ENCODE results near the gene TMEM176A.

The TMEM176A gene

GRCh38 chr7:150851492-150852370, 51.2 kb downstream of the TMEM176A start (continued):
- no peak for TF ChIP-seq BACH2 (CRISPR knock-in tag; IDR thresholded peaks at IDR 0.05; ENCODE audit: borderline replicate concordance)
- no peak for TF ChIP-seq ZFP3 (CRISPR knock-in tag; IDR thresholded peaks at IDR 0.05)
- no peak for TF ChIP-seq ZNF70 (CRISPR knock-in tag; IDR thresholded peaks at IDR 0.05)
- TF ChIP-seq CSRNP3 (CRISPR knock-in tag; IDR thresholded peaks at IDR 0.05), result no peak
- TF ChIP-seq PPARA (CRISPR knock-in tag; IDR thresholded peaks at IDR 0.05; ENCODE audit: borderline replicate concordance), result no peak
- TF ChIP-seq ESRRG (CRISPR knock-in tag; IDR thresholded peaks at IDR 0.05), result no peak
- no peak for TF ChIP-seq ISL1 (CRISPR knock-in tag; IDR thresholded peaks at IDR 0.05)

- TF ChIP-seq POU6F1 (CRISPR knock-in tag; IDR thresholded peaks at IDR 0.05; ENCODE audit: borderline replicate concordance, low read depth) (no peak), PPARA (CRISPR knock-in tag; IDR thresholded peaks at IDR 0.05; ENCODE audit: borderline replicate concordance) (no peak), PATZ1 (CRISPR knock-in tag; IDR thresholded peaks at IDR 0.05; ENCODE audit: borderline replicate concordance) (no peak), OSR1 (CRISPR knock-in tag; IDR thresholded peaks at IDR 0.05) (no peak), RARB (CRISPR knock-in tag; IDR thresholded peaks at IDR 0.05) (no peak), ZNF70 (CRISPR knock-in tag; IDR thresholded peaks at IDR 0.05) (no peak), CREB5 (CRISPR knock-in tag; IDR thresholded peaks at IDR 0.05; ENCODE audit: low read depth) (no peak), ESRRG (CRISPR knock-in tag; IDR thresholded peaks at IDR 0.05) (no peak)
- no peak for ATAC-seq
These were observed 51.9 kb downstream of the TMEM176A start, which contains the start of gene AOC1 for GRCh38 chr7:150852371-150852905. TSS of gene AOC1 (plus strand) at chr7:150852517. CDS start at chr7:150856471, 3,954 bp downstream.

- no peak for ATAC-seq
- TF ChIP-seq SNAI2 (CRISPR knock-in tag; IDR thresholded peaks at IDR 0.05), result no peak
- TF ChIP-seq POU6F1 (CRISPR knock-in tag; IDR thresholded peaks at IDR 0.05; ENCODE audit: borderline replicate concordance, low read depth), result no peak
- no peak for TF ChIP-seq OSR1 (CRISPR knock-in tag; IDR thresholded peaks at IDR 0.05)
- no peak for TF ChIP-seq BACH2 (CRISPR knock-in tag; IDR thresholded peaks at IDR 0.05; ENCODE audit: borderline replicate concordance)
- no peak for TF ChIP-seq GLIS3 (CRISPR knock-in tag; IDR thresholded peaks at IDR 0.05)
- TF ChIP-seq TCF4 (CRISPR knock-in tag; IDR thresholded peaks at IDR 0.05; ENCODE audit: borderline replicate concordance), result no peak
- TF ChIP-seq PPARA (CRISPR knock-in tag; IDR thresholded peaks at IDR 0.05; ENCODE audit: borderline replicate concordance), result no peak
- TF ChIP-seq CREB5 (CRISPR knock-in tag; IDR thresholded peaks at IDR 0.05; ENCODE audit: low read depth), result no peak
- no peak for TF ChIP-seq ZNF70 (CRISPR knock-in tag; IDR thresholded peaks at IDR 0.05)
- TF ChIP-seq ZFP3 (CRISPR knock-in tag; IDR thresholded peaks at IDR 0.05), result no peak
These were observed 53.8 kb downstream of the TMEM176A start for GRCh38 chr7:150854066-150855000.

Data from SK-N-SH treated with all-trans-retinoic acid at 6 μM for 48 hours (cell line).